ENCODE data around the gene LRRN4. TPM values are rescaled to one million over a fixed set of nuclear protein-coding genes. Genes with fewer than 3 reads are reported as not detected.

LRRN4 gene
- not detected in 2 replicates for total RNA-seq (2012; rRNA removed)

- Histone ChIP-seq H3K4me3 (ENCODE audit: low read length) (no peak within 1 kb of the TSS), H3K4me1 (ENCODE audit: control insufficient read depth, insufficient read depth, low read length) (peaks cover 12% of the 10 kb centered on the region), H3K36me3 (ENCODE audit: insufficient read depth, low read length) (no peaks in the 10 kb centered on the region), H3K27me3 (ENCODE audit: control insufficient read depth, insufficient read depth, low read length) (peaks cover 57% of the 10 kb centered on the region), H3K9me3 (replicated peaks; ENCODE audit: low read length) (no peaks in the 10 kb centered on the region), H3K9ac (ENCODE audit: low read depth, low read length) (no peak within 1 kb of the TSS), H3K4me2 (ENCODE audit: low read length) (no peak within 1 kb of the TSS)
Measured at GRCh38 chr20:6053776-6054688, at the start of gene LRRN4. TSS of gene LRRN4 (minus strand) at chr20:6054060. CDS start at chr20:6052799, 1,261 bp downstream.

- Histone ChIP-seq H3K4me2 (ENCODE audit: low read length) (no peak overlapping the region), H3K9ac (ENCODE audit: low read depth, low read length) (no peak overlapping the region), H3K27me3 (ENCODE audit: control insufficient read depth, insufficient read depth, low read length) (no peaks in the 10 kb centered on the region), H3K9me3 (replicated peaks; ENCODE audit: low read length) (no peaks in the 10 kb centered on the region), H3K4me1 (ENCODE audit: control insufficient read depth, insufficient read depth, low read length) (peaks cover 4% of the 10 kb centered on the region), H3K4me3 (ENCODE audit: low read length) (no peak overlapping the region), H3K36me3 (ENCODE audit: insufficient read depth, low read length) (no peaks in the 10 kb centered on the region)
Measured at GRCh38 chr20:6103301-6103700, 49.4 kb upstream of the LRRN4 start.

GRCh38 chr20:6101346-6101745 lies 47.5 kb upstream of the LRRN4 start:
- no peak overlapping the region for H3K9ac ChIP-seq (ENCODE audit: low read depth, low read length)
- no peaks in the 10 kb centered on the region for H3K9me3 ChIP-seq (replicated peaks; ENCODE audit: low read length)
- H3K36me3 ChIP-seq (ENCODE audit: insufficient read depth, low read length): no peaks in the 10 kb centered on the region
- H3K4me3 ChIP-seq (ENCODE audit: low read length): no peak overlapping the region
- H3K4me1 ChIP-seq (ENCODE audit: control insufficient read depth, insufficient read depth, low read length): peaks cover 4% of the 10 kb centered on the region
- no peak overlapping the region for H3K4me2 ChIP-seq (ENCODE audit: low read length)
- H3K27me3 ChIP-seq (ENCODE audit: control insufficient read depth, insufficient read depth, low read length): no peaks in the 10 kb centered on the region

GRCh38 chr20:6100246-6100645 lies 46.4 kb upstream of the LRRN4 start:
- no peaks in the 10 kb centered on the region for H3K9me3 ChIP-seq (replicated peaks; ENCODE audit: low read length)
- peaks cover 4% of the 10 kb centered on the region for H3K4me1 ChIP-seq (ENCODE audit: control insufficient read depth, insufficient read depth, low read length)
- H3K27me3 ChIP-seq (ENCODE audit: control insufficient read depth, insufficient read depth, low read length): no peaks in the 10 kb centered on the region
- H3K36me3 ChIP-seq (ENCODE audit: insufficient read depth, low read length): no peaks in the 10 kb centered on the region
- H3K4me2 ChIP-seq (ENCODE audit: low read length): no peak overlapping the region
- H3K9ac ChIP-seq (ENCODE audit: low read depth, low read length): no peak overlapping the region
- H3K4me3 ChIP-seq (ENCODE audit: low read length): no peak overlapping the region

- Histone ChIP-seq H3K4me2 (ENCODE audit: low read length) (no peak overlapping the region), H3K9ac (ENCODE audit: low read depth, low read length) (no peak overlapping the region), H3K4me3 (ENCODE audit: low read length) (no peak overlapping the region), H3K4me1 (ENCODE audit: control insufficient read depth, insufficient read depth, low read length) (peaks cover 4% of the 10 kb centered on the region), H3K36me3 (ENCODE audit: insufficient read depth, low read length) (no peaks in the 10 kb centered on the region), H3K9me3 (replicated peaks; ENCODE audit: low read length) (no peaks in the 10 kb centered on the region), H3K27me3 (ENCODE audit: control insufficient read depth, insufficient read depth, low read length) (no peaks in the 10 kb centered on the region)
Measured at GRCh38 chr20:6099819-6100218, 46.0 kb upstream of the LRRN4 start.

GRCh38 chr20:6095409-6095808 lies 41.5 kb upstream of the LRRN4 start:
- no peak overlapping the region for H3K9ac ChIP-seq (ENCODE audit: low read depth, low read length)
- H3K9me3 ChIP-seq (replicated peaks; ENCODE audit: low read length): no peaks in the 10 kb centered on the region
- H3K4me1 ChIP-seq (ENCODE audit: control insufficient read depth, insufficient read depth, low read length): no peaks in the 10 kb centered on the region

GRCh38 chr20:6094565-6094964 lies 40.7 kb upstream of the LRRN4 start:
- no peaks in the 10 kb centered on the region for H3K4me1 ChIP-seq (ENCODE audit: control insufficient read depth, insufficient read depth, low read length)
- no peaks in the 10 kb centered on the region for H3K36me3 ChIP-seq (ENCODE audit: insufficient read depth, low read length)
- H3K9ac ChIP-seq (ENCODE audit: low read depth, low read length): no peak overlapping the region
- no peaks in the 10 kb centered on the region for H3K9me3 ChIP-seq (replicated peaks; ENCODE audit: low read length)
- H3K27me3 ChIP-seq (ENCODE audit: control insufficient read depth, insufficient read depth, low read length): no peaks in the 10 kb centered on the region
- H3K4me3 ChIP-seq (ENCODE audit: low read length): no peak overlapping the region
- no peak overlapping the region for H3K4me2 ChIP-seq (ENCODE audit: low read length)

More at GRCh38 chr20:6095409-6095808, 41.5 kb upstream of the LRRN4 start:
- Histone ChIP-seq H3K36me3 (ENCODE audit: insufficient read depth, low read length) (no peaks in the 10 kb centered on the region), H3K27me3 (ENCODE audit: control insufficient read depth, insufficient read depth, low read length) (no peaks in the 10 kb centered on the region), H3K4me2 (ENCODE audit: low read length) (no peak overlapping the region), H3K4me3 (ENCODE audit: low read length) (no peak overlapping the region)

GRCh38 chr20:6094063-6094462 lies 40.2 kb upstream of the LRRN4 start:
- Histone ChIP-seq H3K27me3 (ENCODE audit: control insufficient read depth, insufficient read depth, low read length) (no peaks in the 10 kb centered on the region), H3K9me3 (replicated peaks; ENCODE audit: low read length) (no peaks in the 10 kb centered on the region), H3K4me3 (ENCODE audit: low read length) (no peak overlapping the region), H3K4me2 (ENCODE audit: low read length) (no peak overlapping the region), H3K36me3 (ENCODE audit: insufficient read depth, low read length) (no peaks in the 10 kb centered on the region), H3K9ac (ENCODE audit: low read depth, low read length) (no peak overlapping the region), H3K4me1 (ENCODE audit: control insufficient read depth, insufficient read depth, low read length) (no peaks in the 10 kb centered on the region)

GRCh38 chr20:6091661-6092060 lies 37.8 kb upstream of the LRRN4 start:
- H3K36me3 ChIP-seq (ENCODE audit: insufficient read depth, low read length): no peaks in the 10 kb centered on the region

GRCh38 chr20:6086868-6087267 lies 33.0 kb upstream of the LRRN4 start:
- no peak overlapping the region for H3K4me2 ChIP-seq (ENCODE audit: low read length)
- no peaks in the 10 kb centered on the region for H3K36me3 ChIP-seq (ENCODE audit: insufficient read depth, low read length)
- no peak overlapping the region for H3K9ac ChIP-seq (ENCODE audit: low read depth, low read length)
- H3K27me3 ChIP-seq (ENCODE audit: control insufficient read depth, insufficient read depth, low read length): no peaks in the 10 kb centered on the region
- H3K9me3 ChIP-seq (replicated peaks; ENCODE audit: low read length): no peaks in the 10 kb centered on the region
- no peaks in the 10 kb centered on the region for H3K4me1 ChIP-seq (ENCODE audit: control insufficient read depth, insufficient read depth, low read length)
- no peak overlapping the region for H3K4me3 ChIP-seq (ENCODE audit: low read length)

More at GRCh38 chr20:6091661-6092060, 37.8 kb upstream of the LRRN4 start:
- Histone ChIP-seq H3K4me3 (ENCODE audit: low read length) (no peak overlapping the region), H3K9me3 (replicated peaks; ENCODE audit: low read length) (no peaks in the 10 kb centered on the region), H3K4me2 (ENCODE audit: low read length) (no peak overlapping the region), H3K27me3 (ENCODE audit: control insufficient read depth, insufficient read depth, low read length) (no peaks in the 10 kb centered on the region), H3K4me1 (ENCODE audit: control insufficient read depth, insufficient read depth, low read length) (no peaks in the 10 kb centered on the region), H3K9ac (ENCODE audit: low read depth, low read length) (no peak overlapping the region)

GRCh38 chr20:6083926-6084325 lies 30.1 kb upstream of the LRRN4 start:
- no peaks in the 10 kb centered on the region for H3K36me3 ChIP-seq (ENCODE audit: insufficient read depth, low read length)
- H3K9ac ChIP-seq (ENCODE audit: low read depth, low read length): no peak overlapping the region
- H3K27me3 ChIP-seq (ENCODE audit: control insufficient read depth, insufficient read depth, low read length): no peaks in the 10 kb centered on the region
- no peak overlapping the region for H3K4me3 ChIP-seq (ENCODE audit: low read length)
- no peaks in the 10 kb centered on the region for H3K4me1 ChIP-seq (ENCODE audit: control insufficient read depth, insufficient read depth, low read length)
- H3K4me2 ChIP-seq (ENCODE audit: low read length): no peak overlapping the region
- no peaks in the 10 kb centered on the region for H3K9me3 ChIP-seq (replicated peaks; ENCODE audit: low read length)

GRCh38 chr20:6081236-6081635 lies 27.4 kb upstream of the LRRN4 start:
- Histone ChIP-seq H3K36me3 (ENCODE audit: insufficient read depth, low read length) (no peaks in the 10 kb centered on the region), H3K4me2 (ENCODE audit: low read length) (no peak overlapping the region), H3K4me1 (ENCODE audit: control insufficient read depth, insufficient read depth, low read length) (no peaks in the 10 kb centered on the region), H3K9ac (ENCODE audit: low read depth, low read length) (no peak overlapping the region), H3K27me3 (ENCODE audit: control insufficient read depth, insufficient read depth, low read length) (no peaks in the 10 kb centered on the region), H3K4me3 (ENCODE audit: low read length) (no peak overlapping the region), H3K9me3 (replicated peaks; ENCODE audit: low read length) (no peaks in the 10 kb centered on the region)

Data from skeletal muscle satellite cell (primary cell).